ENCODE measurements around the gene ARRB2.
"Not testable (repeated sequence)": the region's sequence is repeated elsewhere in the genome, so short reads cannot be mapped to it uniquely, and the experiment has no call there.

Gene ARRB2

GRCh38 chr17:4679658-4680057 lies 30.8 kb upstream of the ARRB2 start:
- TF ChIP-seq ZFX (IDR thresholded peaks at IDR 0.05; ENCODE audit: borderline replicate concordance), result no peak
- TF ChIP-seq CTCF (IDR thresholded peaks at IDR 0.05), result no peak
- H3K27ac ChIP-seq, result no peak overlapping the region

- H3K27ac ChIP-seq, result not testable (repeated sequence)
These were observed 26.7 kb upstream of the ARRB2 start for GRCh38 chr17:4683739-4684138.

- H3K27ac ChIP-seq, result not testable (repeated sequence)
These were observed 20.6 kb upstream of the ARRB2 start for GRCh38 chr17:4689872-4690271.

- no peak overlapping the region for H3K27ac ChIP-seq
- TF ChIP-seq ZFX (IDR thresholded peaks at IDR 0.05; ENCODE audit: borderline replicate concordance) (no peak), CTCF (IDR thresholded peaks at IDR 0.05) (no peak)
These were observed 19.7 kb upstream of the ARRB2 start for GRCh38 chr17:4690745-4691144.

- TF ChIP-seq ZFX (IDR thresholded peaks at IDR 0.05; ENCODE audit: borderline replicate concordance), result no peak
- TF ChIP-seq CTCF (IDR thresholded peaks at IDR 0.05), result no peak
- H3K27ac ChIP-seq, result no peak overlapping the region
These were observed 18.7 kb upstream of the ARRB2 start for GRCh38 chr17:4691686-4692085.

- no peak for TF ChIP-seq CTCF (IDR thresholded peaks at IDR 0.05)
- TF ChIP-seq ZFX (IDR thresholded peaks at IDR 0.05; ENCODE audit: borderline replicate concordance), result no peak
- H3K27ac ChIP-seq, result no peak overlapping the region
These were observed 17.0 kb upstream of the ARRB2 start for GRCh38 chr17:4693416-4693815.

- TF ChIP-seq ZFX (IDR thresholded peaks at IDR 0.05; ENCODE audit: borderline replicate concordance) (no peak), CTCF (IDR thresholded peaks at IDR 0.05) (no peak)
- no peak overlapping the region for H3K27ac ChIP-seq
These were observed 14.0 kb upstream of the ARRB2 start for GRCh38 chr17:4696437-4696805.

GRCh38 chr17:4699401-4700056 lies 10.9 kb upstream of the ARRB2 start:
- not testable (repeated sequence) for H3K27ac ChIP-seq

- H3K27ac ChIP-seq, result no peak overlapping the region
- no peak for TF ChIP-seq CTCF (IDR thresholded peaks at IDR 0.05)
- no peak for TF ChIP-seq ZFX (IDR thresholded peaks at IDR 0.05; ENCODE audit: borderline replicate concordance)
These were observed 9.3 kb upstream of the ARRB2 start for GRCh38 chr17:4701116-4701515.

Measured in 22Rv1 (cell line).